Neutrophil (primary cell): ENCODE results near the gene CHAD.
"Not testable (repeated sequence)": the region's sequence is repeated elsewhere in the genome, so short reads cannot be mapped to it uniquely, and the experiment has no call there.

Experiments used
- H3K27ac ChIP-seq: fragments of 200-600 bp; sonication (generic); 2 replicates; pipeline ENCODE4 v1.5.1; 2016; ENCODE audit warnings: mild to moderate bottlenecking, moderate library complexity
- H3K27me3 ChIP-seq: fragments of 200-600 bp; sonication (generic); 2 replicates; pipeline ENCODE4 v1.6.0; 2016; ENCODE audit warnings: mild to moderate bottlenecking
- H3K36me3 ChIP-seq: fragments of 200-600 bp; sonication (generic); 2 replicates; pipeline ENCODE4 v1.5.1; 2017
- H3K4me1 ChIP-seq, 2 experiments: fragments of 200-600 bp in 1 of 2; sonication (generic) in 1 of 2; 1 replicate in 1 of 2; 2 replicates in 1 of 2; pipeline versions ENCODE4 v1.5.1 to v1.6.1; 2013 to 2016; ENCODE audit warnings: low read depth in 1 of 2, low read length in 1 of 2, mild to moderate bottlenecking in 1 of 2, moderate library complexity in 1 of 2; ENCODE audit not compliant: control insufficient read depth in 1 of 2, insufficient read depth in 1 of 2
- H3K4me3 ChIP-seq, 2 experiments: fragments of 200-600 bp in 1 of 2; sonication (generic) in 1 of 2; 1 replicate in 1 of 2; 2 replicates in 1 of 2; pipeline ENCODE4 v1.5.1; 2013 to 2016; ENCODE audit warnings: low read depth in 1 of 2, low read length in 1 of 2, mild to moderate bottlenecking in 1 of 2, moderate library complexity in 1 of 2
- H3K9me3 ChIP-seq: fragments of 200-600 bp; sonication (generic); 2 replicates; pipeline ENCODE4 v1.5.1; 2016
- TF ChIP-seq, protein P1 (sequence below): fragments of 200-600 bp; sonication (generic); IDR thresholded peaks from 2 replicates; pipeline ENCODE4 v1.5.1; 2016; ENCODE audit warnings: antibody characterized with exemption

The CHAD gene

DNA sequence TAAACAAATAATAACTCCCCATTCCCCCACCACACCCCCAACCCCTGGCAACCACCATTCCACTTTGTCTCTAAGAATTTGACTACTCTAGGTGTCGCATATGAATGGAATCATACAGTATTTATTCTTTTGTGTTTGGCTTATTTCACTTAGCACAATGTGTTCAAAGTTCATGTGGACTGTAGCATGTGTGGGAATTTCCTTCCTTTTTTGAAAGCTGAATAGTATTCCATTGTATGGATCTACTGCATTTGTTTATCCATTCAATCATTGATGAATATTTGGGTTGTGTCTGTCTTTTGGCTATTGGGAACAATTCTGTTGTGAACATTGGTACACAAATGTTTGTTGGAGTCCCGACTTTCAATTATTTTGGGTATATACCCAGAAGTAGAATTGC lies 45.9 kb downstream of the CHAD start:
- H3K4me1 ChIP-seq: peaks cover 21 to 31% of the 10 kb centered on the region in 2 experiments
- H3K27me3 ChIP-seq: no peaks in the 10 kb centered on the region
- H3K36me3 ChIP-seq: no peaks in the 10 kb centered on the region
- TF ChIP-seq, protein P1, sequence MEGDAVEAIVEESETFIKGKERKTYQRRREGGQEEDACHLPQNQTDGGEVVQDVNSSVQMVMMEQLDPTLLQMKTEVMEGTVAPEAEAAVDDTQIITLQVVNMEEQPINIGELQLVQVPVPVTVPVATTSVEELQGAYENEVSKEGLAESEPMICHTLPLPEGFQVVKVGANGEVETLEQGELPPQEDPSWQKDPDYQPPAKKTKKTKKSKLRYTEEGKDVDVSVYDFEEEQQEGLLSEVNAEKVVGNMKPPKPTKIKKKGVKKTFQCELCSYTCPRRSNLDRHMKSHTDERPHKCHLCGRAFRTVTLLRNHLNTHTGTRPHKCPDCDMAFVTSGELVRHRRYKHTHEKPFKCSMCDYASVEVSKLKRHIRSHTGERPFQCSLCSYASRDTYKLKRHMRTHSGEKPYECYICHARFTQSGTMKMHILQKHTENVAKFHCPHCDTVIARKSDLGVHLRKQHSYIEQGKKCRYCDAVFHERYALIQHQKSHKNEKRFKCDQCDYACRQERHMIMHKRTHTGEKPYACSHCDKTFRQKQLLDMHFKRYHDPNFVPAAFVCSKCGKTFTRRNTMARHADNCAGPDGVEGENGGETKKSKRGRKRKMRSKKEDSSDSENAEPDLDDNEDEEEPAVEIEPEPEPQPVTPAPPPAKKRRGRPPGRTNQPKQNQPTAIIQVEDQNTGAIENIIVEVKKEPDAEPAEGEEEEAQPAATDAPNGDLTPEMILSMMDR: no peak
- H3K27ac ChIP-seq: no peak overlapping the region
- no peak overlapping the region for H3K4me3 ChIP-seq
- peaks cover 9% of the 10 kb centered on the region for H3K9me3 ChIP-seq

DNA sequence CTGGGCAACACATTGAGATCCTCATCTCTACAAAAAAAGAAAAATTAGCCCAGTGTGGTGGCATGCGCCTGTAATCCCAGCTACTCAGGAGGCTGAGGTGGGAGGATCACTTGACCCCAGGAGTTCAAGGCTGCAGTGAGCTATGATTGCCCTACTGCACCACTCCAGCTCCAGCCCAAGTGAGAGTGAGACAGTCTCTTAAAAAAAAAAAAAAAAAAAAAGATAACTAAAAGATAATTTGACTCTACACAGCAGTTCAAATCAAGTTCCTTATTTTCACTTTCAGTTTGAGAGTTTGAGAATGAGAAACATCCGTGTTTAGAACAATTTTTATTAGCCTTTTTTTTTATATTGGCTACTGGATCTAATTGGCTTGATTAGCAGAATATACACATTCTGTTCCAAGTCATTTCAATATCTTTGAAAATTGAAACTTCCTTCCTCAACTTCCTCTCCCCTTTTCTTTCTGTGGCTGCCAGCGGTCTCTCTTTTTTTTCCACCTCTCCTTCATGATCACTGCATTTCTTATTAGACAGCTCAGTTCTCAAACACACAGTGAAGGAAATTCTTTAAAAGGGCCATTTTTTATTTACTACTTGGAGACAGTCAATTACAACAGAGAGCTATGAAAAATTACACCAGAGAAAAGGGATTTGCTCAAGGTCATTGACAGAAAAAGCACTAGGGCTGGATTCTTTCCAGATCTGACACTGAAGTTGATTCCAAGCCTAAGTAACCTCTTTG lies 47.2 kb downstream of the CHAD start:
- peaks cover 14 to 22% of the 10 kb centered on the region in 2 experiments for H3K4me1 ChIP-seq
- peak overlapping the region; percentile 53 for H3K27ac ChIP-seq
- H3K9me3 ChIP-seq: peaks cover 9% of the 10 kb centered on the region
- TF ChIP-seq, protein P1: no peak
- H3K36me3 ChIP-seq: no peaks in the 10 kb centered on the region
- H3K4me3 ChIP-seq: peak overlapping the region in 1 of 2 experiments; percentile 8
- no peaks in the 10 kb centered on the region for H3K27me3 ChIP-seq

DNA sequence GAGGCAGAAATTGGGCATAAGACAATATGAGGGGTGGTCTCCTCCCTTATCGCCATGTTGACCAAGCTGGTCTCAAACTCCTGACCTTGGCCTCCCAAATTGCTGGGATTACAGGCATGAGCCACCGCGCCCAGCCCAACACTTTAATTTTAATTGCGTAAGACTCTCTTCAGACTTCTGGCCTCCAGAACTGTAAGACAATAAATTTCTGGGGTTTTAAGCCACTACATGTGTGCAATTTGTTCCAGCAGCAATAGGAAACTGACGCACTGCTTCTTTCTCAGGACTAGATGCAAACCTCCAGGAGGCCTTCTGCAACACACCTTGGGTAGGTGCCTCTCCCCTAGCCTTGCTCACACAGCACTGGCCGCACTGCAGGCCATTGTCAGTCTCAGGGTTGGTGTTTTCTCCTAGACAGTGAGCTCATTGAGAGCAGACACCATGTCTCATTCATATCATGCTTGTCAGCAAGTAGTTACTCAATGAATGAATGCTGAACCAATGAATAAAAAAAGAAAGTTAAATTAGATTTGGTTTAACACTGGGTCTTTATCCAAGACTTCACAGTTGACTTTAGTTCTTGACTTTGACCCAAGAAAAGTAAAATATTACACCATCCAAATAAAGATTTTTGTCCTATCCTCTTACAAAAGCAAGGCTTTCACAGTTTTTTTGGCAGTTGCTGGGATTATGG lies 48.1 kb downstream of the CHAD start:
- H3K27ac ChIP-seq: peak overlapping the region; percentile 53

DNA sequence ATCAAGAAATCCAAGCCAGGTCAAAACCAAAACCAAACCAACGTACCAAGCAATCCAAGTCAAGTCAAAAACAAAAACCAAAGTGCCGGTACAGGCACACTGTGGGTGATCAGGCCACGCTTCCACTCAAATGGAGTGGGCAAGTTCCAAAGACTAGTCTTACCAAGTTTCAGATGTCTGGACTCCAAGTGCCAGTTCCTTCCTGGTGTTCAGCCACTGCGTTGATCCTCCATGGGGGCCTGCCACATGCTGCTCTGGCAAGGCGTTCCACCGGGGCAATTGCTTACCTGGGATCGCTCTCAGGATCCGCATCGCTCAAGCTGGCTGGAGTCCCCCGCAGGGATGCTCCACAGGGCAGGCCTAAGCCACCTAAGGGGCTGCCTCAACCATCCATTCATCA lies 49.1 kb downstream of the CHAD start:
- not testable (repeated sequence) for H3K36me3 ChIP-seq, H3K4me3 ChIP-seq, H3K9me3 ChIP-seq, H3K27ac ChIP-seq, H3K27me3 ChIP-seq
- H3K4me1 ChIP-seq: peaks cover 7 to 13% of the 10 kb centered on the region in 2 experiments

More for the DNA sequence above, 48.1 kb downstream of the CHAD start:
- Histone ChIP-seq H3K4me3 (no peak overlapping the region), H3K27me3 (no peaks in the 10 kb centered on the region), H3K36me3 (no peaks in the 10 kb centered on the region), H3K9me3 (peaks cover 9% of the 10 kb centered on the region), H3K4me1 (peaks cover 9 to 18% of the 10 kb centered on the region in 2 experiments)
- TF ChIP-seq, protein P1: no peak

DNA sequence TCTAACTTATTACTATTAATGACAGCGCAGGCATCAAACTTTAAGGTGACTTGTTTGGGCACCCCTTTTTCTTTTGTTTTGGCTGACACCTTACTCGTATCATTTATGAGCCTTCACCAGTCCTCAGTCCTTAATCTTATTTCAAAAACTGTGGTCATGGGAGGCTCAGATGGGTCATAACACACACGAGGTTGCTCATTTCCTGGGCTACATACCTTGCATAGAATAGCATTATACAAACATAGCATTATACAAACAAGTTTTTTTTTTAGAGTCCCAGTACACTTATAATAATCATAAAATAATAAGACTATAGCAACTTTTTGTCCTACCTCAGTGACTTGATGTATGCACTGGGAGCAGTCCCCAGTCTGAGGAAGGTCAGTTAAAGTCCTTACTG lies 53.9 kb downstream of the CHAD start:
- Histone ChIP-seq H3K36me3 (no peaks in the 10 kb centered on the region), H3K9me3 (peaks cover 9% of the 10 kb centered on the region), H3K4me3 (no peak overlapping the region), H3K4me1 (no peaks in the 10 kb centered on the region), H3K27me3 (peaks cover 5% of the 10 kb centered on the region), H3K27ac (no peak overlapping the region)
- TF ChIP-seq, protein P1: no peak
